ENCODE measurements around the gene TYR.
"Not testable (repeated sequence)": the region's sequence is repeated elsewhere in the genome, so short reads cannot be mapped to it uniquely, and the experiment has no call there.

Gene TYR

DNA sequence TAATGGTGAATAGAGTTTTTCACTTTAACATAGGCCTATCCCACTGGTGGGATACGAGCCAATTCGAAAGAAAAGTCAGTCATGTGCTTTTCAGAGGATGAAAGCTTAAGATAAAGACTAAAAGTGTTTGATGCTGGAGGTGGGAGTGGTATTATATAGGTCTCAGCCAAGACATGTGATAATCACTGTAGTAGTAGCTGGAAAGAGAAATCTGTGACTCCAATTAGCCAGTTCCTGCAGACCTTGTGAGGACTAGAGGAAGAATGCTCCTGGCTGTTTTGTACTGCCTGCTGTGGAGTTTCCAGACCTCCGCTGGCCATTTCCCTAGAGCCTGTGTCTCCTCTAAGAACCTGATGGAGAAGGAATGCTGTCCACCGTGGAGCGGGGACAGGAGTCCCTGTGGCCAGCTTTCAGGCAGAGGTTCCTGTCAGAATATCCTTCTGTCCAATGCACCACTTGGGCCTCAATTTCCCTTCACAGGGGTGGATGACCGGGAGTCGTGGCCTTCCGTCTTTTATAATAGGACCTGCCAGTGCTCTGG, at the start of gene TYR:
Gene TYR, plus strand, starts transcription at position 185 of the 541 bp plus-strand sequence. Its CDS starts 79 bp downstream, at position 264.
- DNase-seq = no peak

DNA sequence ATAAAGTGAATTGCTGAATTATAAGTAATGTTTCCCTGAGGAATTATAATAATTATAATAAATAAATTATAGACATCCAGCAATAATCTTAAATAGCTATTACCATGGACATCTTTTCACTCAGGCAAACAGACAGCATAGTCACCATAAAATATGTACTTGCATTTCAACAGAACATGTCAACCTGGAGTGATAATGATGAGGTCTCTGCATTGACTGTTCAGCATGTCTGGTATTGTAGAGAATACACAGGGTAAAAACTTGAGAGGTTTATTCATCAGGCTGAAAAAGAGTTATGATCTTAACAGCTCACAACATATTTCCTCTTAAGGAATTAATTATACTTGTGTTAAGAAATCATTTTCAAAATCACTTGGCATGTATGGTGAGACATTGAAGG, 41.1 kb upstream of the TYR start:
- DNase-seq = no peak

DNA sequence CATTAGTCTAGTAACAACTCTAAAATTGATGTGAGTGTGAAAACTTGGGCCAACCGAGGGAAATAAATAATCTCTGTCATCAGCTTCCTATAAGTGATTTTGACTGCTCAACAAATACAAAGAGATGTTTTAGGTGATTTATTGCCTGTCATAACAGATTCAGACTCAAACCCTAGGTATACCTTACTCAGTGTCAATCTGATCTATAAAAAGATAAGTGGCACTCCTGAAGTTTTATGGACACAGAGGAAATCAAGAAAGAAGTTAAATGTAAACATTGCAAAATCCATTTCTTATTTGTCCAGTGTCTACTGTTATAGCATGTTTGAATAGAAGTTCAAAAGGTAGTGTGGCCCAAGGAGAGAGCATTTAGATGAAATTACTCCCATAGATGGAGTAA, 30.4 kb upstream of the TYR start:
- DNase-seq = no peak

DNA sequence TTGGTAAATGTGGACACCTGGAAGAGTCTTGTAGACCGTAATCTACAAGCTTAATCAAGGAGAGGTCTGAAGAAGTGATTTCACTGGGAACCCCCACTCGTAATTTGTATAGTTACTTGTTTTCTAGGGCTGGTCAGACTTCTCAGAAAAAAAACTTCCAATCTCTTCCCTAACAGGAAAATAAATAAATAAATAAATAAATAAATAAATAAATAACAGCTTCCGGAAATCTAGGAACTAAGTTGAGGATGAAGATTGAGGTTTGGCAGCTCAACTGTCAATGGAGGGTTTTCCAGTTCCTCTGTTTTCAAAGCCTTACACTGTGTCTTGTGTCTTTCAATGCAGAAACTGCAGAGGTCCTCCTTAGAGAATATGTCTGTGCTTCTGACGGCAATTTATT, 17.7 kb upstream of the TYR start:
- DNase-seq = no peak

DNA sequence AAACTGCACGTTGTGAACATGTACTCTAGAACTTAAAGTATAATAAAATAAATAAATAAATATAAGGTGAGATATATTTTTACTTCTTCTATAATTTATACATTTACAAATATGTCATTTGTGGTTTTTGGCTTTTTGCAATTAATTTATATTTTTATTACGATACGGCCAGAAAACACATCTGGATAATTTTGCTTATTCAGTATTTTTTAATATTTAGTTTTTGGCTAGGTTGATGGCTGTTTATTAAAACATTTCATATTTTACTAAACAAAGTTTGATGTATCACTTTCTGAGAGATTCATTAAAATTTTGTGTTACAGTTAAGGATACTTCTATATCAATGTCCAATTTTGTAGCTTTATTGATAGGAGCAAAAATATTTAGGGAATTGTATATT, 15.7 kb upstream of the TYR start:
- DNase-seq = no peak

DNA sequence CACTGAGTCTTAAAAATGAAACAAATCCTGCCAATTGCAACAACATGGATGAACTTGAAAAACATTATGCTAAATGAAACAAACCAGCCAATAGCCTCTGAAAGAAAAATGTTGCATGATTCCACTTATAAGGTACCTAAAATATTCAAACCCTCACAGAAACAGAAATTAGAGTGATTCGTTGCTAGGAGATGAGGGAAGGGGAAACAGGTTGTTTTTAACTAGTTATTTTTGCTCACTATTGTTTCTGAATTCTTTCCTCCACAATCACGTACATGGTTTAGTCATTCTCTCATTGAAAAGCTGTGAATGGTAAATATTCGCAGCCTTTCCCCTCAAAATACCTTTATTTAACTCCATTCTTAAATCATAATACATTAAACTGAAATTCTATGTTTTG, 14.0 kb upstream of the TYR start:
- DNase-seq = no peak

DNA sequence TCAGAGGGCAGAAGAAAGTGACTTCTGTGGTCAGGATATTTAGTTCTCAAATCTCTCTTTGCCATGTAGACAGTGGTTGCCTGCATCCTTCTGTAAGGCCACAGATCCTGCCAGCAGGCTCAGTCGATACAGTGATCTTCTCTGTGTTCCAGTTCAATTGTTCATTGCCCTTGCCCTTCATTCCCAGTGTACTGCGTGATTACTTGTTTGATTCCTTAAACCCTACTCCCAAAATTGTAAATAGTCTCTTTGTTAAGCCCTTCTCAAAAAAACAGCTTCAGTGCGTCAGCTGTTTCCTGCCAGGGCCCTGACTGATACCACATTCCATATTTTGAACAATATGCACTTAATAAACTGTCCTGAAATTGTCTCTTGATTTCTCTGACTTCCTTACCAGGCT, 9.3 kb upstream of the TYR start:
- no peak for DNase-seq

DNA sequence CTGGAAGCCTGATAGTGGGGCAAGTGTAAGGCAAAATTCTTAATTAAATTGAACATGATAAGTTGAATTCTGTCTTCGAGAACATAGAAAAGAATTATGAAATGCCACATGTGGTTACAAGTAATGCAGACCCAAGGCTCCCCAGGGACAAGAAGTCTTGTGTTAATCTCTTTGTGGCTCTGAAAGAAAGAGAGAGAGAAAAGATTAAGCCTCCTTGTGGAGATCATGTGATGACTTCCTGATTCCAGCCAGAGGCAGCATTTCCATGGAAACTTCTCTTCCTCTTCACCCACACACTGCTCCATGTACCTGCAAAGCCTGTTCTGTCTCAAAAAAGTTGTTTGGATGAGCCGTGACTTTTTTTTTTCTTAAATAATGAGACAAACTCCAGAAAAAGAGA, 1.9 kb upstream of the TYR start:
- DNase-seq = no peak

DNA sequence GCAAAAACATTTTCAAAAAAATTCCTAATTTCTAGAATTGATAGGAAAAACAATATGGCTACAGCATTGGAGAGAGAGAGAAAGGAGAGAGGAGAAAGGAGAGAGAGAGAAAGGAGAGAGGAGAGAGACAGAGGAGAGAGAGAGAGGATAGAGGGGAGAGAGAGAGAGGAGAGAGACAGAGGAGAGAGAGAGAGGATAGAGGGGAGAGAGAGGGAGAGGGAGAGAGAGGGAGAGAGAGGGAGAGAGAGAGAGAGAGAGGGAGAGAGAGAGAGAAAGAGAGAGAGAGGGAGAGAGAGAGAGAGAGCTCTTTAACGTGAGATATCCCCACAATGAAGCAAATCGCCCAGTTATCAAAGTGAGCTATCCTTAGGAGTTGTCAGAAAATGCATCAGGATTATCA, 737 bp upstream of the TYR start:
- DNase-seq = no peak

DNA sequence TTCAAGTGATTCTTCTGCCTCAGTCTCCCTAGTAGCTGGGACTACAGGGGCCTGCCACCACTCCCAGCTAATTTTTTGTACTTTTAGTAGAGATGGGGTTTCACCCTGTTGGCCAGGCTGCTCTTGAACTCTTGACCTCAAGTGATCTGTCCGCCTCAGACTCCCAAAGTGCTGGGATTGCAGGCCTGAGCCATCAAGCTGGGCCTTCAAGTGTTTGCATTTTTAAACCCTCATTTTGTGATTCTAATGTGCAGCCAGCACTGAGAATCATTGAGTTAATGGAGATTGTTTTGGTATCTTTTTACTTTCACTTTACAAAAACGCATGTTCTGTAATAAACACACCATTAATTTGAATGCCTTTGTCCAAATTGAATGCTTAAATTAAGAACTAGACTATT, 3.4 kb downstream of the TYR start:
- DNase-seq = no peak

DNA sequence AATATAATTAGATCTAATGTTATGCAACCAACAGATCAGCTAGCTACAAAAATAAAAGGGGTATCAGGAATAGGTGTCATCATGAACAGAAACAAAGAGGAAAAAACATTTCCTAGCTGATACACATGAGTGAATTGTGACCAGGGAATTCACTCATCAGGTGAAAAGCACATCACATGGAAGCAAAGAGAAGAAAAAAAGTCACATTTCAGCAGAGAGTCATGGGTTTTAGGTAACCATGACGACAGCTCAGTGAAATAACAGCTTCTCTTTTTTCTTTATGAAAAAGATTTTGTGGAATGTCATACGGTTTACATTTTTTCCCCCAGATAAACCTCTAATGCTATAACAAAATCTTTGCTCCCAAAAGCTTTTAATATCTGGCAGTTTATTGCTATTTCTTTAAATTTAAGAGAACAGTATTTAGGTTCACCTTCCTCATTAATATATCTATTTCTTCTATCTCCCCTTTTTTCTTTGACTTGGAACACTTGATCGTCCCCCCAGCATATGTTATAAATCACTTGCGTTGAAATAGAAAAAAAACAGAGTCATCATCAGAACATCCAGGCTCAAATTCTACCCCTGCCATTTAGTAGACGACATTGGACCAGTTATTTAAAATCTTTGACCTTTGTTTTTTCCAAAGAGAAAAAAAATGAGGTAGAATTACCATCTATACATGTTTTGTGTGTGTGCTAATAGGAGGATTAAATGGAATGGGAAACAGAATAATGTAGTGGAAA, 5.3 kb downstream of the TYR start:
- no peak for DNase-seq

DNA sequence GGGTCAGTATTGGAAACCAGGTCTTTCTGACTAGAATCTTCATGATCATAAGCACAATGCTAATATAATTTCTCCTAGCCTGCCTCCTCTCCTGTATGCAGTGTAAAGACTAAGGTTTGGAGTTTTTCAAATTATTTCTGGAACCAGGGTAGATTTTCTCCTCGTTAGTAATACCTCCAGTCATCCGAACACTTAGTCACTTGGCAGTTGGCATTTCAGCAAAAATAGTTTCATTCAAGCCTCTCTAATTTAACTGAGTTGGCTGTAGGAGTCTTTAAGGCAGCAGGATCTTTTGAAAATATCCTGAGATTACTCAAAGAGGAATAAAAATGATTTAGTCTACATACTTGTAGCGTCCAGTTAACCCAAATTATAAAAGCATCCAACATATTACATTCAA, 6.3 kb downstream of the TYR start:
- DNase-seq = no peak

DNA sequence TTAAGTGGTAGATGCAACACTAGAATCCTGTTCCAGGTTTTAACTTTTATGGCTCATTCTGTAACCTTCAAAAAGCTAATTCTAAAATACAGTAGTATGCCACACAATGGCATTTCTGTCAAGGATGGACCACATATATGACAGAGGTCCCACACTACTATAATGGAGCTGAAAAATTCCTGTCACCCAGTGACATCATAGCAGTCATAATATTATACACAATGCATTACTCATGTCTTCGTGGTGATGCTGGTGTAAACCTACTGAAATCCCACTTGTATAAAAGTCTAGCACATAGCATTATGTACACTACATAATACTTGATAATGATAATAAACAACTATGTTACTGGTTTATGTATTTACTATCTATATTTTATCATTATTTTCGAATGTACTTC, 12.1 kb downstream of the TYR start:
- no peak for DNase-seq

DNA sequence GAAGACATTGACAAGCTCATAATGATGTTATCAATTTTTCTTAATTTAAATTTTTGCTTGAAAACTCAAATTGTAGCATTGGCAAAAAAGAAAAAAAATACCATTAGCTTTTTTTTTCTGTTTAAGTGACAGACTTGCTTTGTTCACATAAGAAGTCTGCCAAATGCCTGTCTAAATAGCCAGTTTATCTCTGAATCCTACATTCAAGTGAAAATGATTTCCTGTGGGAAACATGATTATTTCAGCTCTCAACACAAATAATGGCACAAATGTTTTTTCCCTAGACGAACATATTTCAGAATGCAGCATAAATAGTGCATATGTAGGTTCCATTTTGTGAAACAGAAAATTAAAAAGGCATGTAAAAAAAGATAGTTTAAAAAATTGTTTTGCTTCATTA, 23.5 kb downstream of the TYR start:
- no peak for DNase-seq

DNA sequence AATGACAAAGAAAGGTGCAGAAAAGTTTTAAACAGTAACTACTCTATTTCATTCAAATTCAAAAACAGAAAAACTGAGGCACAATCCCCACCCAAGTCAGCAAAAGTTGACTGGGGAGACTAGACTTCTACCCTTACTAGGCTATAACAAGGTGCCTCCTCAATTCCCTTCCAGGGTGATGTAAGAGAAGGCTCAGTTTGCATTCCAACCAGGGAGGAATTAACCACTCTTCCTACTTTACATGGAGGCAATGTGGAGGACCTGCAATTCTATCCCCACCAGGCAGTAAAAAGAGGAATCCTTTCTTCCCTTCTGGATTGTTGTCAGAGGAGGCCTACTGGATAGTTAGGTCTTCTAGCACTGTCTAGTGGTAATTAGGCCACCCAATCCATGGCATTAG, 26.1 kb downstream of the TYR start:
- DNase-seq = no peak

DNA sequence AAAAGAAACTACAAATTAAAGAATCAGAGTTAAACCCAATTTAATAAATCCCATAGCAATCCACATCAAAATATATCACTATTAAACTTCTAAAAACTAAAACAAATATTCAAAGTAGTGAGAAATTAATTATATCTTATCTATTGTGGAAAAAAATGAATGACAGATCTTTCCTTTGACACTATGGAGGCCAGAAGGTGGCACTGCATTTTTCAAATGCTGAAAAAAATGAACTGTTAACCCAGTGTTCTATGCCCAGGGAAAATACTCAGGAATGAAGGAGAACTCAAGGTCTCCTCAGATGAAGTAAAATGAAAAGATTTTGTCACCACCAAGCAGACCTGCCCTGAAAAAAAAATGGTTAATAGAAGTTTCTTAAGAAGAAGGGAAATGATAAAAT, 27.7 kb downstream of the TYR start:
- no peak for DNase-seq

DNA sequence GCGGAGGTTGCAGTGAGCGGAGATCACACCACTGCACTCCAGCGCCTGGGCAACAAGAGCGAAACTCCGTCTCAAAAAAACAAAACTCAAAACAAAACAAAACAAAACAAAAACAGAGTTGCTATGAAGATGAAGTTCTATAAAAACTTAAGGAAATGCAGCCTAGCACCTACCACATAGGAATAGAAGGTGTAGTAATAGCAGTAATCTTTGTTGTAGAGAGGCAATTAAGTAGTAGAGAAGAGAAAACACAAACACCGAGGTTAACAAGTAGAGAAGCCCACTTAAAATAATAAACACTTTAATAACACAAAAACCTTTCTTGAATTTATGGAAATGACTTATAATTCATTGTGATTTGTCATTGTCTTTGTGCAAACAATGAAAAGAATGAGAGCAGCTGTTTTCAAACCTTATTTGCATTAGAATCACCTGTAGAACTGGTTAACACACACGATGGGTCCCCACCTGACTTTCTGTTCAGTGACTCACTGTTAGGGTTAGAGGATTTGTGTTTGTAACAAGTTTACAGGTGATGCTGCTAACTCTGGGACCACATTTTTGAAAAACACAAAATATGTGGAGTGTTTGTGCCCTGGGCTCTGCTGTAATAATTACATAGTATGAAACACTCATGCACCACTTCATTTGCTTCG, 43.1 kb downstream of the TYR start:
- DNase-seq = no peak

DNA sequence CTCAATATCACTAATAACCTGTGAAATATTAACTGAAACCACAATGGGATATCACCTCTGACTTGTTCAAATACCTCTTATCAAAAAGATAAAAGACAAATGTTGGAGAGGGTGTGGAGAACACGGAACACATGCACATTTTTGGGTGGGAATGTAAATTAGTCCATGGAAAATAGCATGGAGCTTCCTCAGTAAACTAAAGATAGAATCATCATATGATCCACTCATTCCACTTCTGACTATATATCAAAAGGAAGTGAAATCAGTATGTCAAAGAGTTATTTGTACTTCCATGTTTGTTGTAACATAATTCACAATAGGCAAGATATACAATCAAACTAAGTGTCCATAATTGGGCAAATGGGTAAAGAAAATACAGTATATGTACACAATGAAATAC, 57.4 kb downstream of the TYR start:
- DNase-seq = no peak

DNA sequence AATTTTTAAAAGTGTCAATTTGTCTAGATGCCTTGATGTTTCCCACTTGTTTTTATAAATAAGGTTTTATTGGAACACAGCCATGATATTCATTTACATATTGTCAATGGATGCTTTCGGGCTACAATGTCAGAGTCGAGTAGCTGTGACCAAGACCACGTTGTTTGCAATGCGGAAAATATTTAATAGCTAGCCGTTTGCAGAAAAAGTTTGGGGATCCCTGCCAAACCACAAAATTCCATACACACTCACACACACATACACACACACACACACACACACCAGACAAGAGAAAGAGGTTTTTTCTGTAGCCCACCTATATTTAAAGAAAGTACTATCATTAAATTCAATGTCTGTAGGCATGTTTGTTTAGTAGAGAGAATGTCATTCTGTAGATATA, 58.3 kb downstream of the TYR start:
- no peak for DNase-seq

DNA sequence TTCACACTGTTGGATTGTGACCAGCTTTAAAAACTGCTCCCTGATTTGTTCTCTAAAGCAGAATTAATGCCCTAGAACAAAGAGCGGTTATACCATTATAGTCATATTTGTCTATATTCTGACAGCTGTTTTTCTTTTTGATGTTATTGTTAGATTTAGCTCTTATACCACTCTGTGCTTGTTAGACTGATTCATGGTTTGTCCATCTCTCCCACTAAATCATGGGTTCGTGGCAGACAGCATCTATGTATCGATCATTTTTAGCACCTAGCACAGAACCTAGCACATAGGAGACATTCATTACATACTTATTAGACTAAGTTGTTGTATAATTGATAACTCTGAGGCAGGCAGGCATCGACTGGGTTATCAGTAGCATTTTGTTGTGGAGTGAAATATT, 69.3 kb downstream of the TYR start:
- DNase-seq = not testable (repeated sequence)

DNA sequence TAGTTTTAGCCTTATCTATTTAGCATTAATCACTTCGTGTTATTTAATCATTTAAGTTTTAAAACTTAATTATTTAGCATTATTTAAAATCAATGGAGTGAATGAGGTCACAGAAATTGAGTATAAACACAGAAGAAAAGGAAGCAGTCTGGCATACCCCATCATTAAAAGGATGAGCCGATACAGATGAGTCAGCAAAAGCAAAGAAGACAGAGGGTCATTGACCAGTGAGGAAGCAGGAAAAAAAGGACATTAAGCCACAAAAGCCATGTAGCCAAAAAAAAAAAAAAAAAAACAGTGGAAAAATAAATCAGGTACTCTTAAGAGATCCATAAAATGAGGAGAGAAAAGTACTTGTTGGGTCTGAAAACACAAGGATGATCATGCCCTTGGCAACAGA, 71.5 kb downstream of the TYR start:
- DNase-seq = no peak

DNA sequence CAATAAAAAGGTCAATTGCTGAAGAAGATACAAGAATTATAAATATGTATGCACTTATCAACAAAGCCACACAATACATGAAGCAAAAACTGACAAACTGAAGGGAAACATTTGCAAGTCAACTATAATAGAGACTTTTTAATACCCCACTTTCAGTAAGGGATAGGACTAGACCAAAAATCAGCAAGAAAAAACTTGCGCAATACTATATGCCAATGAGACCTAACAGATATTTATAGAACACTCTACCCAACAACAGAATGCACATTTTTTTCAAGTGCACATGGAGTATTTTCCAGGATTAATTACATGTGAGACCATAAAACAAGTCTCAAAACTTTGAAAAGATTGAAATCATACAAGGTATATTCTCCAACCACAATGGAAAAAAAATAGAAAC, 83.8 kb downstream of the TYR start:
- not testable (repeated sequence) for DNase-seq

DNA sequence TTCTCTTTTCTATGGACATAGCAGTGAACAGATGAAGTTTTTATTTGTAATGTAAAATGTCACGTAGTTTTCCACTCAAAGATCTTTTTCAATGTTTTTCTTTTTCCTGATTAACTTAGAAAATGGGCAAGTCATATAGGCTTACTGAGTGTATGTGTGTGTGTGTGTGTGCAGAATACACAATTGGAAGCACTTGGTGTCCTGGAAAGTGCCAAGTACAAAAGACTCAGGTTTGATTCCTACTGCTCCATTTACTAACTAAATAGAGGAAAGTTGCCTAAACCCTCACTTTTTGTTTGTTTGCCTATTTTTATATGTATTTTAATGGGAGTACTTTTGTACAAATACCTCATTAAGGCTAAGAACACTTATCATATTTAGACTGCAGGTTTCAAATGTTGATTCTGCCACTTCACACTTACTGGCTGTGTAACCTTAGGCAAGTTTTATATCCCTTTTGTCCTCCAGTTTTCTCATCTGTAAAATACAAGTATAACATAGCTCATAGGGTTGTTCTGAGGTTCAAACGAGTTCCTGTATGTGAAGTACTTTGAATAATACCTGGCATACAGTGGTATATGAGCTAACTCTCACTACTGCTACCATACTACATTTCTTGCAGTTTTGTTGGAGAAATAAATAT, 90.1 kb downstream of the TYR start:
- DNase-seq = no peak

DNA sequence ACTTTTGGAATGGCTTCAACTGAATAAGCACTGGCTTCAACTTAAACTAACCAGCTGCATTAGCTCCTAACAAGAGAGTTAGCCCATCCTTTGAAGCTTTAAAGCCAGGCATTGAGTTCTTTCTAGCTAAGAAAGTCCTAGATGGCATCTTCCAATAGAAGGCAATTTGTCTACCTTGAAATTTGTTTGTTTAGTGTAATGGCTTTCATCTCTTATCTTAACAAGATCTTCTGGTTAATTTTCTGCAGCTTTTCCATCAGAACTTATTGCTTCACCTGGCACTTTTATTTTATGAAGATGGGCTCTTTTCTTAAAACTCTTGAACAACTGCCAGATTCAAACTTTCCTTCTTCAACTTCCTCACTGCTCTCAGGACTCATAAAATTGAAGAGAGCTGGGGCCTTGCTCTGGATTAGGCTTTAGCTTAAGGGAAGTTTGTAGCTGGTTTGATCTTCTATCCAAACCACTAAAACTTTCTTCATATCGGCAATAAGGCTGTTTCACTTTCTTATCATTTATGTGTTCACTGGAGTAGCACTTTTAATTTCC, 94.9 kb downstream of the TYR start:
- DNase-seq = not testable (repeated sequence)
